PC-9 (cell line): Measurements from ENCODE around the gene CECR2. TPM values are rescaled to one million over a fixed set of nuclear protein-coding genes. Genes with fewer than 3 reads are reported as not detected.

Source experiments
- BruUV-seq: library from RNA; stranded (reverse); fragments of 400-500 nt; replicated peaks from 2 replicates; lab custom pipeline; 2021; lab: Mats Ljungman, UMichigan
- CTCF ChIA-PET: fragments of 300-600 bp; sonication (Branson Sonifier 250); formaldehyde crosslinking; loops from one replicate; lab custom pipeline; 2022; ENCODE audit warnings: antibody characterized with exemption; lab: Charles Lee
- POLR2A ChIA-PET: fragments of 300-600 bp; sonication (Branson Sonifier 250); formaldehyde crosslinking; loops from one replicate; lab custom pipeline; 2022; ENCODE audit warnings: antibody characterized with exemption; ENCODE audit not compliant: unreplicated experiment; lab: Charles Lee
- DNase-seq, 2 experiments: peaks; one replicate each; pipeline versions ENCODE4 v3.0.0 to v3.0.0-alpha.2; 2015 to 2022; ENCODE audit warnings: mixed read lengths in 1 of 2
- H2AFZ ChIP-seq: fragments of 200-600 bp; sonication (generic); 2 replicates; pipeline ENCODE4 v1.8.1; 2017; ENCODE audit warnings: antibody characterized with exemption
- H3F3A ChIP-seq: fragments of 200-600 bp; sonication (generic); 2 replicates; pipeline ENCODE4 v1.8.1; 2017; ENCODE audit warnings: antibody characterized with exemption, mild to moderate bottlenecking, low read depth; ENCODE audit not compliant: insufficient read depth
- H3K27ac ChIP-seq: fragments of 200-600 bp; sonication (generic); 2 replicates; pipeline ENCODE4 v1.6.1; 2016; ENCODE audit warnings: mixed run types
- H3K27me3 ChIP-seq: fragments of 200-600 bp; sonication (generic); 2 replicates; pipeline ENCODE4 v1.6.1; 2016; ENCODE audit warnings: low read depth, mixed run types; ENCODE audit not compliant: insufficient read depth
- H3K36me3 ChIP-seq: fragments of 200-600 bp; sonication (generic); 2 replicates; pipeline ENCODE4 v1.6.1; 2016; ENCODE audit warnings: low read depth, mixed run types
- H3K4me1 ChIP-seq: fragments of 200-600 bp; sonication (generic); replicated peaks from 2 replicates; pipeline ENCODE4 v1.6.1; 2016; ENCODE audit warnings: mixed run types; ENCODE audit not compliant: insufficient read depth
- H3K4me2 ChIP-seq: fragments of 200-600 bp; sonication (generic); 2 replicates; pipeline ENCODE4 v1.6.1; 2017; ENCODE audit warnings: mixed run types
- H3K4me3 ChIP-seq: fragments of 200-600 bp; sonication (generic); 2 replicates; pipeline ENCODE4 v1.6.1; 2016; ENCODE audit warnings: mixed run types
- H3K79me2 ChIP-seq: fragments of 200-600 bp; sonication (generic); 2 replicates; pipeline ENCODE4 v1.6.1; 2017; ENCODE audit warnings: low read depth, mixed run types
- H3K9me2 ChIP-seq: fragments of 200-600 bp; sonication (generic); 2 replicates; pipeline ENCODE4 v1.8.1; 2017; ENCODE audit warnings: mild to moderate bottlenecking; ENCODE audit not compliant: insufficient read depth
- H3K9me3 ChIP-seq: fragments of 200-600 bp; sonication (generic); 2 replicates; pipeline ENCODE4 v1.8.1; 2016; ENCODE audit warnings: low read depth; ENCODE audit not compliant: insufficient read depth
- H4K20me1 ChIP-seq: fragments of 200-600 bp; sonication (generic); 2 replicates; pipeline ENCODE4 v1.8.1; 2017; ENCODE audit not compliant: insufficient read depth
- EZH2 ChIP-seq: fragments of 200-600 bp; sonication (generic); IDR thresholded peaks from 2 replicates; pipeline ENCODE4 v1.8.0; 2017; ENCODE audit warnings: antibody characterized with exemption, low read depth
- intact Hi-C: fragments of 100-400 bp; cut with micrococcal nuclease; formaldehyde crosslinking; loops from one replicate; pipeline ENCODE4 v1.10.0; 2022; ENCODE audit not compliant: unreplicated experiment
- total RNA-seq: library from RNA; stranded (reverse); gene quantifications from 2 replicates; pipeline ENCODE4 v1.2.3, GENCODE V29; 2021
- TF ChIP-seq, protein P1 (sequence below): fragments of 200-600 bp; sonication (generic); conservative IDR thresholded peaks from 2 replicates; pipeline ENCODE4 v1.6.1; 2017; ENCODE audit warnings: mixed run types, antibody characterized with exemption, mild to moderate bottlenecking, moderate library complexity

Gene CECR2
- total RNA-seq, 1 experiment from 2014 or later: not detected

DNA sequence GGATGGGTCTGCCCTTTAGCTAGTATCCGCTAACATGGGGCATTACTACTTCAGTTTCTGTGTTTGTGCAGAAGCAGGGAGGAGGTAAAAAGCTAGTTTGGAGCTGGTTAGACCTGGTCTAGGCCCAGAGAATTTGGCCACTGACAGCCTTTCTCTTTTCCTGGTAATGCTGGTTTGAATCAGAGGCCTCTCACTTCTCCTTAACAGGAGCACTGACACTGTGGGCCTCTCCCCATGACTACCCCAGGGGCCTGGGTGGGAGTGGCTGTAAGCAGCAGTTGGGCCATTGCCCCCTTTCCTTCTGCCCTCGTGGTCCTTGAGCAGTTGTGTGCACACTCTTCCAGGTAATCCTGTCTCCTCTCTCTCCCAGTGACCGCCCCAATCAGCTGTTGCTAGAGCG lies 185.6 kb downstream of the CECR2 start:
- intact Hi-C loops: loop anchor here (5.0 kb wide), 2 partner anchors 182 to 522 kb away; partner anchors contain the start of gene PEX26
- ChIA-PET POLR2A (no interaction called here), CTCF (no interaction called here)
- no TSS peak for BruUV-seq
- Histone ChIP-seq H3K27ac (no peak overlapping the region), H2AFZ (no peak overlapping the region), H3K79me2 (no peaks in the 10 kb centered on the region), H3K27me3 (no peaks in the 10 kb centered on the region), H3K36me3 (no peaks in the 10 kb centered on the region), H3K4me3 (no peak overlapping the region), H4K20me1 (no peaks in the 10 kb centered on the region), H3K4me2 (no peak overlapping the region), H3F3A (no peaks in the 10 kb centered on the region), H3K9me2 (no peaks in the 10 kb centered on the region), H3K9me3 (no peaks in the 10 kb centered on the region), H3K4me1 (no peaks in the 10 kb centered on the region)
- DNase-seq: no peak
- TF ChIP-seq, protein P1, sequence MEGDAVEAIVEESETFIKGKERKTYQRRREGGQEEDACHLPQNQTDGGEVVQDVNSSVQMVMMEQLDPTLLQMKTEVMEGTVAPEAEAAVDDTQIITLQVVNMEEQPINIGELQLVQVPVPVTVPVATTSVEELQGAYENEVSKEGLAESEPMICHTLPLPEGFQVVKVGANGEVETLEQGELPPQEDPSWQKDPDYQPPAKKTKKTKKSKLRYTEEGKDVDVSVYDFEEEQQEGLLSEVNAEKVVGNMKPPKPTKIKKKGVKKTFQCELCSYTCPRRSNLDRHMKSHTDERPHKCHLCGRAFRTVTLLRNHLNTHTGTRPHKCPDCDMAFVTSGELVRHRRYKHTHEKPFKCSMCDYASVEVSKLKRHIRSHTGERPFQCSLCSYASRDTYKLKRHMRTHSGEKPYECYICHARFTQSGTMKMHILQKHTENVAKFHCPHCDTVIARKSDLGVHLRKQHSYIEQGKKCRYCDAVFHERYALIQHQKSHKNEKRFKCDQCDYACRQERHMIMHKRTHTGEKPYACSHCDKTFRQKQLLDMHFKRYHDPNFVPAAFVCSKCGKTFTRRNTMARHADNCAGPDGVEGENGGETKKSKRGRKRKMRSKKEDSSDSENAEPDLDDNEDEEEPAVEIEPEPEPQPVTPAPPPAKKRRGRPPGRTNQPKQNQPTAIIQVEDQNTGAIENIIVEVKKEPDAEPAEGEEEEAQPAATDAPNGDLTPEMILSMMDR: no peak
- TF ChIP-seq EZH2: no peak

DNA sequence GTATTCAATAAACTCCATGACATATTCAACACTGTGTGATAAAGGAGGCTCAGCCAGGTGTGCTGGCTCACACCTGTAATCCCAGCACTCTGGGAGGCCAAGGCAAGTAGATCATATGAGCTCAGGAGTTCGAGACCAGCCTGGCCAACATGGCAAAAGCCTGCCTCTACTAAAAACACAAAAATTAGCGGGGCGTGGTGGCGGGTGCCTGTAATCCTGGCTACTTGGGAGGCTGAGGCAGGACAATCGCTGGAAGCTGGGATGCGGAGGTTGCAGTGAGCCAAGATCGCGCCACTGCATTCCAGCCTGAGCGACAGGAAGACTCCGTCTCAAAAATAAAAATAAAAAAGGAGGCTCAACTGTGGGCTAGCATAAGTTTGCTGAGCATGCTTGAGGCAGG lies 189.9 kb downstream of the CECR2 start:
- intact Hi-C loops: loop anchor here (2.0 to 5.0 kb wide), 4 partner anchors 178 to 518 kb away; partner anchors contain the start of gene PEX26
- ChIA-PET POLR2A (no interaction called here), CTCF (interaction anchor here (0.7 to 1.3 kb wide), 6 partner anchors 12 to 591 kb away, joined by 3 to 10 read pairs (median 4); partner anchors contain the start of gene USP18)
- BruUV-seq: no TSS peak
- Histone ChIP-seq H3K4me2 (no peak overlapping the region), H2AFZ (no peak overlapping the region), H3K27me3 (no peaks in the 10 kb centered on the region), H3K36me3 (no peaks in the 10 kb centered on the region), H3K9me3 (no peaks in the 10 kb centered on the region), H3K4me3 (no peak overlapping the region), H3F3A (no peaks in the 10 kb centered on the region), H3K79me2 (no peaks in the 10 kb centered on the region), H3K9me2 (no peaks in the 10 kb centered on the region), H4K20me1 (no peaks in the 10 kb centered on the region), H3K27ac (no peak overlapping the region), H3K4me1 (no peaks in the 10 kb centered on the region)
- no peak for DNase-seq
- TF ChIP-seq, protein P1: no peak
- no peak for TF ChIP-seq EZH2

DNA sequence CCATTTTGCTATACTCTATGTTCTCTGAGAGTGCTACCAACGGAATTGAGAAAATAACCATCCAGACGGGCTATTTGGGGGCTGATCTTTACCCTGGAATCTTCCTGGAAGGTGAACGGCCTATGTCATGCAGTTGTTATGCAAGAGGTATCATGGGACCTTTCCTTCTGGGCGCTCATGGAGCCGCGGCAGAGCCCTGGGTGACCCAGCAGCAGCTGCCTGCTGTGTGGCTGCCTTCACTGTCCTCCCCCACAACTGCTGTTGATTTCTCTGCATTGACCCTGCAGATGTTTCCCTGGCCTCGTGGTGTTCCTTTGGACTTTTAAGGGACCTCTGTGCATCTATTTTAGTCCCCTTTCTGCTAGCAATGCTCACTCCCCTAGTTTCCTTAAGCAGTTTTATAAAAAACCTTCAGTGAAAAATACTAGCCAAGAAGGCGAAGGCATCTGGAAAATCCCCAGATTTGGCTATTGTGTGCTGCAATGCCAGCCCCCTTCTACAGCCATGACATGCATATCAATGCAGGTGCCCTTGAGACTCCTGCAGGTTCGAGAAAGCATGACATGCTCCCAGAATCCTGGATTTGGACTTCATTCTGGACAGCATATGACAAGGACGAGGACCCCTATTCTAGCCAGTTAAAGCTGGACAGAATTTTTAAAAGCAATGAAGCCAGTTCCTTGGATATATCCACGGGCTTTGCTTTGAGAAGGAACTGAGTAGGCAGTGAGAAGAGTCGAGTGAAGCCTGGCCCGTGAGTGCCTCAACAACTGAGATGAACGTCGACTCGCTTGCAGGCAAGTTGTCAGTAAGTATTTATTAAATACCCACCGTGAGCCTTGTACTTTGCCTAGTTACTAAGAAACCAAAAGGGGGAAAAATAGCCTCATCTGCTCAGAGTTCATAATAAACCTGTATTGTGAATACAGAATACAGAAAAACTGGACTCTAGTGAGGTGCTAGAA lies 193.9 kb downstream of the CECR2 start, which contains the start of gene SLC25A18:
Gene SLC25A18 (plus strand): TSS at position 593 of the 965 bp plus-strand sequence. CDS start 16,447 bp downstream, outside the sequence.
- no peak within 1 kb of the TSS for H3K4me2 ChIP-seq
- H3K27ac ChIP-seq: no peak within 1 kb of the TSS

More for the DNA sequence above, 193.9 kb downstream of the CECR2 start, which contains the start of gene SLC25A18:
- H3K36me3 ChIP-seq: no peaks in the 10 kb centered on the region
- H4K20me1 ChIP-seq: no peaks in the 10 kb centered on the region
- no peak within 1 kb of the TSS for H3K4me3 ChIP-seq
- TF ChIP-seq, protein P1: no peak
- no peak for TF ChIP-seq EZH2
- no peaks in the 10 kb centered on the region for H3K27me3 ChIP-seq
- intact Hi-C loops: no loop called here
- no peaks in the 10 kb centered on the region for H3K79me2 ChIP-seq
- POLR2A ChIA-PET: no interaction called here
- H3K4me1 ChIP-seq: no peaks in the 10 kb centered on the region
- no peaks in the 10 kb centered on the region for H3F3A ChIP-seq
- DNase-seq: no peak
- no TSS peak for BruUV-seq
- H3K9me3 ChIP-seq: no peaks in the 10 kb centered on the region
- CTCF ChIA-PET: no interaction called here
- H2AFZ ChIP-seq: no peak within 1 kb of the TSS
- no peaks in the 10 kb centered on the region for H3K9me2 ChIP-seq
